GM19043 (cell line): Measurements from ENCODE around the gene LYSMD2.

Experiments used
- ATAC-seq: cut with Tn5 transposase; IDR thresholded peaks from one replicate; pipeline ENCODE4 v1.9.1; 2021; ENCODE audit warnings: low read depth; ENCODE audit not compliant: unreplicated experiment

LYSMD2 gene

GRCh38 chr15:51721199-51721960, 16.1 kb downstream of the LYSMD2 start:
- ATAC-seq = no peak

GRCh38 chr15:51720201-51720995, 17.1 kb downstream of the LYSMD2 start:
- ATAC-seq = no peak

GRCh38 chr15:51718746-51719145, 18.7 kb downstream of the LYSMD2 start:
- no peak for ATAC-seq

- no peak for ATAC-seq
Measured at GRCh38 chr15:51718219-51718618, 19.2 kb downstream of the LYSMD2 start.

GRCh38 chr15:51714911-51715310, 22.5 kb downstream of the LYSMD2 start:
- no peak for ATAC-seq

GRCh38 chr15:51714162-51714561, 23.3 kb downstream of the LYSMD2 start:
- no peak for ATAC-seq

- no peak for ATAC-seq
Measured at GRCh38 chr15:51709031-51709430, 28.4 kb downstream of the LYSMD2 start.

GRCh38 chr15:51708013-51708412, 29.4 kb downstream of the LYSMD2 start:
- no peak for ATAC-seq

- ATAC-seq = no peak
Measured at GRCh38 chr15:51706926-51707608, 30.4 kb downstream of the LYSMD2 start.

- ATAC-seq = no peak
Measured at GRCh38 chr15:51706291-51706690, 31.2 kb downstream of the LYSMD2 start.

- ATAC-seq = no peak
Measured at GRCh38 chr15:51702710-51703109, 34.7 kb downstream of the LYSMD2 start.

- no peak for ATAC-seq
Measured at GRCh38 chr15:51699373-51699772, 38.1 kb downstream of the LYSMD2 start.

- ATAC-seq = no peak
Measured at GRCh38 chr15:51697163-51697562, 40.3 kb downstream of the LYSMD2 start.

- no peak for ATAC-seq
Measured at GRCh38 chr15:51696566-51696965, 40.9 kb downstream of the LYSMD2 start.

GRCh38 chr15:51692154-51692553, 45.3 kb downstream of the LYSMD2 start:
- no peak for ATAC-seq

- no peak for ATAC-seq
Measured at GRCh38 chr15:51688863-51689262, 48.6 kb downstream of the LYSMD2 start.

- ATAC-seq = no peak
Measured at GRCh38 chr15:51687565-51687964, 49.9 kb downstream of the LYSMD2 start.

GRCh38 chr15:51681303-51681963, 56.0 kb downstream of the LYSMD2 start, which contains the start of gene SCG3:
Gene SCG3, plus strand, starts transcription at chr15:51681503. Its CDS starts 253 bp downstream, at chr15:51681756.
- ATAC-seq = no peak

GRCh38 chr15:51680321-51680720, 57.1 kb downstream of the LYSMD2 start:
- ATAC-seq = no peak

- no peak for ATAC-seq
Measured at GRCh38 chr15:51678096-51678495, 59.4 kb downstream of the LYSMD2 start.

GRCh38 chr15:51677452-51677851, 60.0 kb downstream of the LYSMD2 start:
- ATAC-seq = no peak
